Stimulated activated naive CD8-positive, alpha-beta T cell treated with anti-CD3 and anti-CD28 coated beads, Interleukin-15, amount 100 ng/mL, for 72 hours (primary cell): Measurements from ENCODE around the gene HAL.
A peak's percentile ranks its signal among the peaks of the same experiment; 100 is the strongest.

Experiments used
- ATAC-seq: fragments of 150-1000 bp; cut with Tn5 transposase; 2 replicates; pipeline ENCODE4 v1.10.0; 2021; ENCODE audit warnings: mild to moderate bottlenecking, moderate library complexity
- DNase-seq, 2 donors: peaks; one replicate each; pipeline ENCODE4 v3.0.0; 2021 to 2022
- H3K27ac Mint-ChIP-seq, 2 donors: one replicate each; pipeline ENCODE4 v1.8.0; 2022; ENCODE audit warnings: mild to moderate bottlenecking in 2 of 2, mixed read lengths in 2 of 2, moderate library complexity in 2 of 2
- H3K27me3 Mint-ChIP-seq: one replicate; pipeline ENCODE4 v1.8.0; 2022; ENCODE audit warnings: mixed read lengths
- H3K4me1 Mint-ChIP-seq: one replicate; pipeline ENCODE4 v1.8.0; 2022; ENCODE audit warnings: mild to moderate bottlenecking, mixed read lengths
- H3K4me3 Mint-ChIP-seq, 2 donors: one replicate each; pipeline ENCODE4 v1.8.0; 2022; ENCODE audit warnings: mild to moderate bottlenecking in 2 of 2, mixed read lengths in 2 of 2, moderate library complexity in 1 of 2
- H3K9me3 Mint-ChIP-seq, 2 donors: one replicate each; pipeline ENCODE4 v1.8.0; 2022; ENCODE audit warnings: mixed read lengths in 2 of 2

Gene HAL

GRCh38 chr12:95942524-95943329, 53.4 kb downstream of the HAL start, which contains the start of gene CCDC38:
TSS of gene CCDC38 (minus strand) at chr12:95942614. CDS start at chr12:95936509, 6,105 bp downstream.
- Mint-ChIP-seq H3K27me3 (no peaks in the 10 kb centered on the region), H3K4me1 (peaks cover 10% of the 10 kb centered on the region), H3K4me3 (peak within 1 kb of the TSS; percentile 89 to 95), H3K27ac (peak within 1 kb of the TSS; percentile 91 to 97), H3K9me3 (no peaks in the 10 kb centered on the region)
- DNase-seq (peak; percentile 81 to 87), ATAC-seq (peak; percentile 98)

GRCh38 chr12:95942101-95942523, 54.0 kb downstream of the HAL start:
- ATAC-seq (no peak), DNase-seq (peak in 1 of 2 donors; percentile 11)
- H3K27me3 Mint-ChIP-seq = no peaks in the 10 kb centered on the region
- peaks cover 10% of the 10 kb centered on the region for H3K4me1 Mint-ChIP-seq
- no peaks in the 10 kb centered on the region for H3K9me3 Mint-ChIP-seq
- peak overlapping the region; percentile 89 to 95 for H3K4me3 Mint-ChIP-seq
- H3K27ac Mint-ChIP-seq = peak overlapping the region; percentile 91 to 97

DNA sequence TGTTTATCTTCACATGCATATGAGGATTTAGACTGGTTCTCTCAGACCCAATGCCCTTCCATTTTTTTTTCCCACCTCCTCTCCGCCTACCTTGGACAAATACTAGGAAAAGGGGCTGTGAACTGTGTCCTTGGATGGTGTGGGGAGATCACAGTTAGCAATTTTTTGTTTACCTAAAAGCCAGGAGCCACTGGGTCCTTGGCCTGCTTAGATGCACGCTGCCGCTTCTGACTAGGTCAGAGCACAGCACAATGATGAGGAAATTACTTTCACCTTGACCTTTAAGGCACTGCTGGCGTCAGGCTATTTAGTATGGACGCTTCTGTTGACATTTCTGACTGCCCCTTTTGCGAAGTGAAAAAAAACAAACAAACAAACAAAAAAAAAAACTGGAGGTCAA, 55.6 kb downstream of the HAL start:
- Mint-ChIP-seq H3K4me3 (no peak overlapping the region), H3K27ac (no peak overlapping the region), H3K27me3 (no peaks in the 10 kb centered on the region), H3K9me3 (no peaks in the 10 kb centered on the region), H3K4me1 (peaks cover 10% of the 10 kb centered on the region)
- DNase-seq (no peak), ATAC-seq (no peak)
